SK-N-SH treated with all-trans-retinoic acid at 6 μM for 48 hours (cell line): ENCODE measurements around the gene PLSCR2.

Experiments used
- ATAC-seq: fragments of 200-7000 bp; cut with Tn5 transposase; 3 replicates; pipeline ENCODE4 v1.9.1; 2020; ENCODE audit warnings: mild to moderate bottlenecking, moderate library complexity
- ARNTL ChIP-seq: fragments of 450-650 bp; formaldehyde crosslinking; IDR thresholded peaks from 2 replicates; pipeline ENCODE4 v1.5.0; 2020; ENCODE audit warnings: low read depth, mild to moderate bottlenecking, moderate library complexity, borderline replicate concordance
- BACH2 ChIP-seq: fragments of 250-450 bp; sonication (Bioruptor Pico); IDR thresholded peaks from 2 replicates; pipeline ENCODE4 v1.9.0; 2021; ENCODE audit warnings: mild to moderate bottlenecking, borderline replicate concordance
- CSDC2 ChIP-seq: fragments of 250-450 bp; sonication (Bioruptor Pico); IDR thresholded peaks from 2 replicates; pipeline ENCODE4 v1.5.0; 2020; ENCODE audit warnings: mild to moderate bottlenecking, moderate library complexity
- CSRNP3 ChIP-seq: fragments of 250-450 bp; sonication (Bioruptor Pico); IDR thresholded peaks from 2 replicates; pipeline ENCODE4 v1.5.1; 2021; ENCODE audit warnings: mild to moderate bottlenecking, moderate library complexity
- ESRRG ChIP-seq: fragments of 250-450 bp; sonication (Bioruptor Pico); IDR thresholded peaks from 2 replicates; pipeline ENCODE4 v1.6.1; 2021; ENCODE audit warnings: mild to moderate bottlenecking
- GLIS3 ChIP-seq: fragments of 250-450 bp; sonication (Bioruptor Pico); IDR thresholded peaks from 2 replicates; pipeline ENCODE4 v1.5.0; 2020; ENCODE audit warnings: mild to moderate bottlenecking, moderate library complexity
- ISL1 ChIP-seq: fragments of 250-450 bp; sonication (Bioruptor Pico); IDR thresholded peaks from 2 replicates; pipeline ENCODE4 v2.1.2; 2022; ENCODE audit warnings: mild to moderate bottlenecking, moderate library complexity
- OSR1 ChIP-seq: fragments of 250-450 bp; sonication (Bioruptor Pico); IDR thresholded peaks from 2 replicates; pipeline ENCODE4 v1.8.0; 2022; ENCODE audit warnings: moderate library complexity, mild to moderate bottlenecking, inconsistent platforms
- PATZ1 ChIP-seq: fragments of 250-450 bp; sonication (Bioruptor Pico); IDR thresholded peaks from 2 replicates; pipeline ENCODE4 v1.8.0; 2020; ENCODE audit warnings: mild to moderate bottlenecking, moderate library complexity, borderline replicate concordance
- PPARA ChIP-seq: fragments of 250-450 bp; sonication (Bioruptor Pico); IDR thresholded peaks from 2 replicates; pipeline ENCODE4 v1.5.0; 2020; ENCODE audit warnings: mild to moderate bottlenecking, borderline replicate concordance
- SNAI2 ChIP-seq: fragments of 250-450 bp; sonication (Bioruptor Pico); IDR thresholded peaks from 2 replicates; pipeline ENCODE4 v1.5.0; 2020; ENCODE audit warnings: mild to moderate bottlenecking, moderate library complexity
- TOX ChIP-seq: fragments of 250-450 bp; sonication (Bioruptor Pico); IDR thresholded peaks from 2 replicates; pipeline ENCODE4 v1.8.0; 2021; ENCODE audit warnings: mild to moderate bottlenecking, moderate library complexity, borderline replicate concordance
- TSHZ2 ChIP-seq: fragments of 250-450 bp; sonication (Bioruptor Pico); IDR thresholded peaks from 2 replicates; pipeline ENCODE4 v1.5.0; 2020; ENCODE audit warnings: mild to moderate bottlenecking, moderate library complexity
- ZC3H10 ChIP-seq: fragments of 250-450 bp; sonication (Bioruptor Pico); IDR thresholded peaks from 2 replicates; pipeline ENCODE4 v1.5.1; 2021; ENCODE audit warnings: mild to moderate bottlenecking, moderate library complexity
- ZFP3 ChIP-seq: fragments of 250-450 bp; sonication (Bioruptor Pico); IDR thresholded peaks from 2 replicates; pipeline ENCODE4 v1.5.0; 2020; ENCODE audit warnings: mild to moderate bottlenecking, moderate library complexity
- ZFP30 ChIP-seq: fragments of 450-650 bp; formaldehyde crosslinking; IDR thresholded peaks from 2 replicates; pipeline ENCODE4 v1.5.0; 2022; ENCODE audit warnings: mild to moderate bottlenecking, moderate library complexity
- ZNF565 ChIP-seq: fragments of 450-650 bp; formaldehyde crosslinking; conservative IDR thresholded peaks from 2 replicates; pipeline ENCODE4 v1.5.0; 2020; ENCODE audit warnings: low read depth, mild to moderate bottlenecking, moderate library complexity
- ZNF70 ChIP-seq: fragments of 450-650 bp; formaldehyde crosslinking; IDR thresholded peaks from 2 replicates; pipeline ENCODE4 v1.5.0; 2020; ENCODE audit warnings: mild to moderate bottlenecking, moderate library complexity
- ZNF8 ChIP-seq: fragments of 450-650 bp; formaldehyde crosslinking; IDR thresholded peaks from 2 replicates; pipeline ENCODE4 v1.5.0; 2020; ENCODE audit warnings: mild to moderate bottlenecking, moderate library complexity
- TF ChIP-seq, protein P1 (sequence below): fragments of 250-450 bp; sonication (Bioruptor Pico); IDR thresholded peaks from 2 replicates; pipeline ENCODE4 v1.8.0; 2021; ENCODE audit warnings: low read depth, mild to moderate bottlenecking, moderate library complexity, borderline replicate concordance
- TF ChIP-seq, protein P2 (sequence below): fragments of 250-450 bp; sonication (Bioruptor Pico); IDR thresholded peaks from 2 replicates; pipeline ENCODE4 v1.5.1; 2020; ENCODE audit warnings: low read depth, mild to moderate bottlenecking, moderate library complexity

PLSCR2 gene

GRCh38 chr3:146407956-146408355 lies 61.4 kb downstream of the PLSCR2 start (continued):
- no peak for TF ChIP-seq ZC3H10 (CRISPR knock-in tag)
- TF ChIP-seq PPARA: no peak
- no peak for TF ChIP-seq OSR1 (CRISPR knock-in tag)
- no peak for TF ChIP-seq SNAI2 (CRISPR knock-in tag)
- no peak for TF ChIP-seq CSRNP3
- TF ChIP-seq ZFP3: no peak
- no peak for TF ChIP-seq TOX (CRISPR knock-in tag)

DNA sequence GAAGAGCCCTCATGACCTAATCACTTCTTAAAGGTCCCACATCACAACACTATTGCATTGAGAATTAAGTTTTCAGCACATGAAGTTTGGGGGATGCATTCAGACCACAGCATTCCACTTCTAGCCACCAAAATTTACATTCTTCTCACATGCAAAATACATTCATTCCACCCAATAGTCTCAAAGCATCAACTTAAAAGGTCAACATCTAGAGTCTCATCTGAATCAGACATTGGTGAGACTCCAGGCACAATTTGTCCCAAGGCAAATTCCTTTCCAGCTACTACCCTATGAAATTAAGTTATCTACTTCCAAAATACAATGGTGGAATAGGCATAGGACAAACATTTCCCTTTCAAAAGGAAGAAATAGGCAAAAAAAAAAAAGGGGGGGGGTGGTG lies 64.9 kb downstream of the PLSCR2 start:
- ATAC-seq: no peak
- TF ChIP-seq OSR1 (CRISPR knock-in tag): no peak
- TF ChIP-seq SNAI2 (CRISPR knock-in tag): no peak
- TF ChIP-seq, protein P1, sequence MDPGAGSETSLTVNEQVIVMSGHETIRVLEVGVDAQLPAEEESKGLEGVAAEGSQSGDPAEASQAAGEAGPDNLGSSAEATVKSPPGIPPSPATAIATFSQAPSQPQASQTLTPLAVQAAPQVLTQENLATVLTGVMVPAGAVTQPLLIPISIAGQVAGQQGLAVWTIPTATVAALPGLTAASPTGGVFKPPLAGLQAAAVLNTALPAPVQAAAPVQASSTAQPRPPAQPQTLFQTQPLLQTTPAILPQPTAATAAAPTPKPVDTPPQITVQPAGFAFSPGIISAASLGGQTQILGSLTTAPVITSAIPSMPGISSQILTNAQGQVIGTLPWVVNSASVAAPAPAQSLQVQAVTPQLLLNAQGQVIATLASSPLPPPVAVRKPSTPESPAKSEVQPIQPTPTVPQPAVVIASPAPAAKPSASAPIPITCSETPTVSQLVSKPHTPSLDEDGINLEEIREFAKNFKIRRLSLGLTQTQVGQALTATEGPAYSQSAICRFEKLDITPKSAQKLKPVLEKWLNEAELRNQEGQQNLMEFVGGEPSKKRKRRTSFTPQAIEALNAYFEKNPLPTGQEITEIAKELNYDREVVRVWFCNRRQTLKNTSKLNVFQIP: no peak
- no peak for TF ChIP-seq PPARA
- TF ChIP-seq ISL1 (CRISPR knock-in tag): no peak

DNA sequence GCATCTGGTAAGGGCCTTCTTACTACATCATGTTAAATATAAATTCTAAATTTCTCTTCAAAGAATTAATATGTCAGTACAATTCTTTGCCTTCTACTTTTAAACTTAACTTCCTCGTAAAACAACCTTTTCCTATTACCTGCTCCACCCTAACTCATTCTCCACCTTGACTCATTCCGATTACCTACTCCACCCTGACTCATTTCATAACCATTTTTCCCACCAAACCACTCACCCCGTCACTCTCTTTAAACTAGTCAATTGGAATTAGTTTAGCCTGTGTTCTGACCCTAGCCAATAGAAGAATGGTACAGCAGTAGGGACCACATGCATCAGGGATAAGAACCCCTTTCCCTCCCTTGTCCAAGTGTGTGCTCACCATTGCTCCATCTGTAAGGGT lies 65.6 kb downstream of the PLSCR2 start:
- no peak for ATAC-seq
- TF ChIP-seq CSRNP3 (no peak), ZNF565 (no peak), CSDC2 (CRISPR knock-in tag) (no peak), ZFP30 (no peak), ZNF8 (CRISPR knock-in tag) (no peak), BACH2 (no peak), GLIS3 (no peak), ZFP3 (no peak), PATZ1 (CRISPR knock-in tag) (no peak), SNAI2 (CRISPR knock-in tag) (no peak), ESRRG (no peak), ZNF70 (CRISPR knock-in tag) (no peak)
- TF ChIP-seq, protein P2, sequence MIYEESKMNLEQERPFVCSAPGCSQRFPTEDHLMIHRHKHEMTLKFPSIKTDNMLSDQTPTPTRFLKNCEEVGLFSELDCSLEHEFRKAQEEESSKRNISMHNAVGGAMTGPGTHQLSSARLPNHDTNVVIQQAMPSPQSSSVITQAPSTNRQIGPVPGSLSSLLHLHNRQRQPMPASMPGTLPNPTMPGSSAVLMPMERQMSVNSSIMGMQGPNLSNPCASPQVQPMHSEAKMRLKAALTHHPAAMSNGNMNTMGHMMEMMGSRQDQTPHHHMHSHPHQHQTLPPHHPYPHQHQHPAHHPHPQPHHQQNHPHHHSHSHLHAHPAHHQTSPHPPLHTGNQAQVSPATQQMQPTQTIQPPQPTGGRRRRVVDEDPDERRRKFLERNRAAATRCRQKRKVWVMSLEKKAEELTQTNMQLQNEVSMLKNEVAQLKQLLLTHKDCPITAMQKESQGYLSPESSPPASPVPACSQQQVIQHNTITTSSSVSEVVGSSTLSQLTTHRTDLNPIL: no peak
- TF ChIP-seq, all 23 proteins: peak for 0

DNA sequence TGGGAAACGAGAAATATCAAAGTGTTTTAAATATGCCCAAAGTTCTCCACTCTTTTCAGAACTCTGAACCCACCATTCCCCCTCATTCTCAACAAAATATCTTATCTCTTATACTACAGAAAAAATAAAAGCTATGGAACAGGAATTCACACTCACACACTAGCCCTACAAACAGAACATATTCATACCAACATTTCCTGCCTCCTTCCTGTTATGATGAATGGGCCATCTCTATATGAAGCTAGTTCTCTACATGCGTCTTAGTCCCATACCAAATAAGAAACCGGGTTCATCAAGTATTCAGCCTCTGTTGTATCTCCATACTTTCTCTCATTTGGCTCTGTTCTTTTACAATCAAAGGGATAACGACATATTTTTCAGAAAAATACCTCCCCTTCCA lies 72.6 kb downstream of the PLSCR2 start:
- TF ChIP-seq ZFP3 (no peak), GLIS3 (no peak), TOX (CRISPR knock-in tag) (no peak), ZNF70 (CRISPR knock-in tag) (no peak), SNAI2 (CRISPR knock-in tag) (no peak), ARNTL (CRISPR knock-in tag) (no peak), TSHZ2 (CRISPR knock-in tag) (no peak), CSDC2 (CRISPR knock-in tag) (no peak), OSR1 (CRISPR knock-in tag) (no peak), ZFP30 (no peak), ZC3H10 (CRISPR knock-in tag) (no peak), ZNF565 (no peak), ESRRG (no peak), ISL1 (CRISPR knock-in tag) (no peak), CSRNP3 (no peak)
- TF ChIP-seq, protein P1: no peak
- no peak for ATAC-seq
